HepG2 (cell line): ENCODE results near the gene ZFP62.

Experiments
- FOSL1 ChIP-seq: sonication (generic); formaldehyde crosslinking; IDR thresholded peaks from 2 replicates; pipeline ENCODE4 v1.9.0; 2021; ENCODE audit warnings: missing genetic modification reagents, borderline replicate concordance
- TF ChIP-seq, protein P1 (sequence below): sonication (generic); formaldehyde crosslinking; IDR thresholded peaks from 2 replicates; pipeline ENCODE4 v1.5.0; 2020; ENCODE audit warnings: mild to moderate bottlenecking, missing genetic modification reagents, moderate library complexity
- TF ChIP-seq, protein P2 (sequence below): sonication (generic); IDR thresholded peaks from 2 replicates; pipeline ENCODE4 v1.6.1; 2016; ENCODE audit warnings: low read depth, borderline replicate concordance
- TF ChIP-seq, protein P3 (sequence below): sonication (generic); formaldehyde crosslinking; IDR thresholded peaks from 2 replicates; pipeline ENCODE4 v1.8.1; 2022; ENCODE audit warnings: low read depth, mild to moderate bottlenecking, missing genetic modification reagents

DNA sequence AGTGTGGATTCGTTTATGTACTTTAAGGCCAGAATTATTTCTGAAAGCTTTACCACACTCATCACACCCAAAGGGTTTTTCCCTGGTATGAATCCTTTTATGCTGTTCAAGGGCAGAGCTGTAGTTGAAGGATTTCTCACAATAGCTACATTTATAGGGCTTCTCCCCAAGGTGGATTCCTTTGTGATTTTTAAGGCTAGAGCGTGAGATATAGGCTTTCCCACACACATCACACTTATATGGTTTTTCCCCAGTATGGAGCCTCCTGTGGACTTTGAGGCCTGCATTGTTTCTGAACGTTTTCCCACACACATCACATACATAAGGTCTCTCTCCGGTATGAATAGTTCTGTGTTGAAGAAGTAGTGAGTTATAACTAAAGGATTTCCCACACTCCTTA lies 11.2 kb downstream of the ZFP62 start:
- TF ChIP-seq, protein P1, sequence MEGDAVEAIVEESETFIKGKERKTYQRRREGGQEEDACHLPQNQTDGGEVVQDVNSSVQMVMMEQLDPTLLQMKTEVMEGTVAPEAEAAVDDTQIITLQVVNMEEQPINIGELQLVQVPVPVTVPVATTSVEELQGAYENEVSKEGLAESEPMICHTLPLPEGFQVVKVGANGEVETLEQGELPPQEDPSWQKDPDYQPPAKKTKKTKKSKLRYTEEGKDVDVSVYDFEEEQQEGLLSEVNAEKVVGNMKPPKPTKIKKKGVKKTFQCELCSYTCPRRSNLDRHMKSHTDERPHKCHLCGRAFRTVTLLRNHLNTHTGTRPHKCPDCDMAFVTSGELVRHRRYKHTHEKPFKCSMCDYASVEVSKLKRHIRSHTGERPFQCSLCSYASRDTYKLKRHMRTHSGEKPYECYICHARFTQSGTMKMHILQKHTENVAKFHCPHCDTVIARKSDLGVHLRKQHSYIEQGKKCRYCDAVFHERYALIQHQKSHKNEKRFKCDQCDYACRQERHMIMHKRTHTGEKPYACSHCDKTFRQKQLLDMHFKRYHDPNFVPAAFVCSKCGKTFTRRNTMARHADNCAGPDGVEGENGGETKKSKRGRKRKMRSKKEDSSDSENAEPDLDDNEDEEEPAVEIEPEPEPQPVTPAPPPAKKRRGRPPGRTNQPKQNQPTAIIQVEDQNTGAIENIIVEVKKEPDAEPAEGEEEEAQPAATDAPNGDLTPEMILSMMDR: no peak
- TF ChIP-seq, protein P2, sequence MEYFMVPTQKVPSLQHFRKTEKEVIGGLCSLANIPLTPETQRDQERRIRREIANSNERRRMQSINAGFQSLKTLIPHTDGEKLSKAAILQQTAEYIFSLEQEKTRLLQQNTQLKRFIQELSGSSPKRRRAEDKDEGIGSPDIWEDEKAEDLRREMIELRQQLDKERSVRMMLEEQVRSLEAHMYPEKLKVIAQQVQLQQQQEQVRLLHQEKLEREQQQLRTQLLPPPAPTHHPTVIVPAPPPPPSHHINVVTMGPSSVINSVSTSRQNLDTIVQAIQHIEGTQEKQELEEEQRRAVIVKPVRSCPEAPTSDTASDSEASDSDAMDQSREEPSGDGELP: no peak
- TF ChIP-seq, protein P3, sequence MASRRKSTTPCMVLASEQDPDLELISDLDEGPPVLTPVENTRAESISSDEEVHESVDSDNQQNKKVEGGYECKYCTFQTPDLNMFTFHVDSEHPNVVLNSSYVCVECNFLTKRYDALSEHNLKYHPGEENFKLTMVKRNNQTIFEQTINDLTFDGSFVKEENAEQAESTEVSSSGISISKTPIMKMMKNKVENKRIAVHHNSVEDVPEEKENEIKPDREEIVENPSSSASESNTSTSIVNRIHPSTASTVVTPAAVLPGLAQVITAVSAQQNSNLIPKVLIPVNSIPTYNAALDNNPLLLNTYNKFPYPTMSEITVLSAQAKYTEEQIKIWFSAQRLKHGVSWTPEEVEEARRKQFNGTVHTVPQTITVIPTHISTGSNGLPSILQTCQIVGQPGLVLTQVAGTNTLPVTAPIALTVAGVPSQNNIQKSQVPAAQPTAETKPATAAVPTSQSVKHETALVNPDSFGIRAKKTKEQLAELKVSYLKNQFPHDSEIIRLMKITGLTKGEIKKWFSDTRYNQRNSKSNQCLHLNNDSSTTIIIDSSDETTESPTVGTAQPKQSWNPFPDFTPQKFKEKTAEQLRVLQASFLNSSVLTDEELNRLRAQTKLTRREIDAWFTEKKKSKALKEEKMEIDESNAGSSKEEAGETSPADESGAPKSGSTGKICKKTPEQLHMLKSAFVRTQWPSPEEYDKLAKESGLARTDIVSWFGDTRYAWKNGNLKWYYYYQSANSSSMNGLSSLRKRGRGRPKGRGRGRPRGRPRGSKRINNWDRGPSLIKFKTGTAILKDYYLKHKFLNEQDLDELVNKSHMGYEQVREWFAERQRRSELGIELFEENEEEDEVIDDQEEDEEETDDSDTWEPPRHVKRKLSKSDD (CRISPR knock-in tag): no peak
- no peak for TF ChIP-seq FOSL1 (CRISPR knock-in tag)
